HEK293 (cell line): ENCODE data around the gene KRTAP7-1.

Source experiments
- CTCF ChIA-PET: fragments of 350-600 bp; formaldehyde crosslinking; extraction: SDS; loops from one replicate; lab custom pipeline; 2021; ENCODE audit warnings: antibody characterized with exemption; lab: Yijun Ruan, JAX
- POLR2A ChIA-PET: fragments of 300-600 bp; formaldehyde crosslinking; extraction: SDS; loops from one replicate; lab custom pipeline; 2020; ENCODE audit warnings: antibody characterized with exemption, inconsistent platforms; lab: Yijun Ruan, JAX
- H3K27ac ChIP-seq: fragments of 200-500 bp; sonication (Bioruptor generic); 2 replicates; pipeline ENCODE4 v1.5.1; 2014; ENCODE audit warnings: low read depth, low read length, control low read depth, inconsistent platforms; ENCODE audit errors: extremely low read depth
- H3K36me3 ChIP-seq, 2 experiments: fragments of 200-500 bp in 1 of 2; sonication (Bioruptor generic) in 1 of 2; 1 replicate in 1 of 2; 2 replicates in 1 of 2; pipeline ENCODE4 v1.5.1; 2014 to 2017; ENCODE audit warnings: inconsistent platforms in 2 of 2, low read length in 2 of 2; ENCODE audit not compliant: control insufficient read depth in 2 of 2, insufficient read depth in 1 of 2
- H3K4me1 ChIP-seq: fragments of 200-500 bp; sonication (Bioruptor generic); 2 replicates; pipeline ENCODE4 v1.5.1; 2014; ENCODE audit warnings: mild to moderate bottlenecking, low read length, inconsistent platforms; ENCODE audit not compliant: control insufficient read depth, insufficient read depth
- H3K4me3 ChIP-seq: 2 replicates; pipeline ENCODE4 v1.5.1; 2011; ENCODE audit warnings: low read depth, mild to moderate bottlenecking, control low read depth, low read length, moderate library complexity
- H3K9me3 ChIP-seq: fragments of 200-500 bp; sonication (Bioruptor generic); 2 replicates; pipeline ENCODE4 v1.5.1; 2014; ENCODE audit warnings: low read depth, low read length, inconsistent platforms; ENCODE audit not compliant: control insufficient read depth, insufficient read depth
- BCL11A ChIP-seq: fragments of 450-650 bp; formaldehyde crosslinking; IDR thresholded peaks from 2 replicates; pipeline ENCODE4 v1.5.1; 2016; ENCODE audit warnings: low read depth, missing biosample characterization, missing genetic modification characterization
- FEZF1 ChIP-seq: fragments of 450-650 bp; formaldehyde crosslinking; IDR thresholded peaks from 2 replicates; pipeline ENCODE4 v1.5.1; 2016; ENCODE audit warnings: missing biosample characterization, missing genetic modification characterization
- KLF1 ChIP-seq: fragments of 450-650 bp; formaldehyde crosslinking; IDR thresholded peaks from 2 replicates; pipeline ENCODE4 v1.5.1; 2016; ENCODE audit warnings: missing biosample characterization, missing genetic modification characterization
- KLF16 ChIP-seq: fragments of 450-650 bp; formaldehyde crosslinking; IDR thresholded peaks from 2 replicates; pipeline ENCODE4 v1.5.1; 2017; ENCODE audit warnings: missing biosample characterization, missing genetic modification characterization
- ZBTB49 ChIP-seq: fragments of 450-650 bp; formaldehyde crosslinking; IDR thresholded peaks from 2 replicates; pipeline ENCODE4 v1.5.1; 2016; ENCODE audit warnings: missing biosample characterization, missing genetic modification characterization, low read depth
- ZFP41 ChIP-seq: fragments of 450-650 bp; formaldehyde crosslinking; IDR thresholded peaks from 2 replicates; pipeline ENCODE4 v1.5.1; 2016; ENCODE audit warnings: missing biosample characterization, missing genetic modification characterization, borderline replicate concordance
- ZNF169 ChIP-seq: fragments of 450-650 bp; formaldehyde crosslinking; IDR thresholded peaks from 2 replicates; pipeline ENCODE4 v1.5.1; 2016; ENCODE audit warnings: missing biosample characterization, missing genetic modification characterization
- ZNF23 ChIP-seq: fragments of 450-650 bp; formaldehyde crosslinking; IDR thresholded peaks from 2 replicates; pipeline ENCODE4 v1.5.1; 2016; ENCODE audit warnings: missing biosample characterization, missing genetic modification characterization, borderline replicate concordance
- ZNF24 ChIP-seq: fragments of 450-650 bp; formaldehyde crosslinking; IDR thresholded peaks from 2 replicates; pipeline ENCODE4 v1.5.1; 2016; ENCODE audit warnings: missing biosample characterization, missing genetic modification characterization
- ZNF248 ChIP-seq: fragments of 450-650 bp; formaldehyde crosslinking; IDR thresholded peaks from 2 replicates; pipeline ENCODE4 v1.5.1; 2017; ENCODE audit warnings: missing biosample characterization, missing genetic modification characterization
- ZNF274 ChIP-seq, 2 experiments: fragments of 200-500 bp in 1 of 2; fragments of 450-650 bp in 1 of 2; sonication (Bioruptor generic) in 1 of 2; formaldehyde crosslinking in 1 of 2; IDR thresholded peaks; 2 replicates each; pipeline versions ENCODE4 v1.5.1 to v1.6.1; 2014 to 2016; ENCODE audit warnings: borderline replicate concordance in 1 of 2, inconsistent platforms in 1 of 2, low read length in 1 of 2, missing biosample characterization in 1 of 2, missing genetic modification characterization in 1 of 2
- ZNF335 ChIP-seq: fragments of 450-650 bp; formaldehyde crosslinking; conservative IDR thresholded peaks from 2 replicates; pipeline ENCODE4 v1.5.1; 2016; ENCODE audit warnings: missing biosample characterization, missing genetic modification characterization
- ZNF514 ChIP-seq: fragments of 450-650 bp; formaldehyde crosslinking; IDR thresholded peaks from 2 replicates; pipeline ENCODE4 v1.5.1; 2016; ENCODE audit warnings: missing biosample characterization, missing genetic modification characterization
- ZNF558 ChIP-seq: fragments of 450-650 bp; formaldehyde crosslinking; IDR thresholded peaks from 2 replicates; pipeline ENCODE4 v1.5.1; 2016; ENCODE audit warnings: missing biosample characterization, missing genetic modification characterization
- ZNF610 ChIP-seq: fragments of 450-650 bp; formaldehyde crosslinking; IDR thresholded peaks from 2 replicates; pipeline ENCODE4 v1.5.1; 2016; ENCODE audit warnings: missing biosample characterization, missing genetic modification characterization, borderline replicate concordance
- ZNF623 ChIP-seq: fragments of 450-650 bp; formaldehyde crosslinking; IDR thresholded peaks from 2 replicates; pipeline ENCODE4 v1.5.1; 2016; ENCODE audit warnings: missing biosample characterization, missing genetic modification characterization
- ZNF670 ChIP-seq: fragments of 450-650 bp; formaldehyde crosslinking; IDR thresholded peaks from 2 replicates; pipeline ENCODE4 v1.5.1; 2016; ENCODE audit warnings: missing biosample characterization, missing genetic modification characterization, low read depth
- ZNF707 ChIP-seq: fragments of 450-650 bp; formaldehyde crosslinking; IDR thresholded peaks from 2 replicates; pipeline ENCODE4 v1.5.1; 2016; ENCODE audit warnings: missing biosample characterization, missing genetic modification characterization
- ZNF785 ChIP-seq: fragments of 450-650 bp; formaldehyde crosslinking; IDR thresholded peaks from 2 replicates; pipeline ENCODE4 v1.5.1; 2016; ENCODE audit warnings: missing biosample characterization, missing genetic modification characterization
- TF ChIP-seq, protein P1 (sequence below): fragments of 450-650 bp; formaldehyde crosslinking; IDR thresholded peaks from 2 replicates; pipeline ENCODE4 v1.5.1; 2016; ENCODE audit warnings: missing biosample characterization, missing genetic modification characterization
- TF ChIP-seq, protein P2 (sequence below): fragments of 450-650 bp; formaldehyde crosslinking; IDR thresholded peaks from 2 replicates; pipeline ENCODE4 v1.5.1; 2017; ENCODE audit warnings: missing biosample characterization, missing genetic modification characterization

The KRTAP7-1 gene

DNA sequence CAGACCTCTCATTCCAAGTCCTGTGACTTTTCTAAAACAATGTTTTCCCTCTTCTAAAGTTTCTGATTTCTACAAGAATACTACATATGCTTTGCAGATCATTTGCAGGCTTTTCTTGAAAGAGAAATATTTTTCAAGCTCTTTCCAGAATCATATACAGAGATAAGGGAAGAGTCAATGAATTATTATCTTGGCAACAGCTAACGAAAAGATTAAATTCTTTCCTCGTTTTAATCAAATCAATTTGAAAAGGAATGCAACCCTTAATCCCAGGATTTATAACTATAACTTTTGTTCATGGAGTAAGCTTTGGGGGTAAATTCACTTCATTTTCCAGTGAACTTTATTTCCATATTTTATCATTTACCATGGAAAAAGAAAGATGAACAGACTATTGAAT lies 45.0 kb upstream of the KRTAP7-1 start (continued):
- TF ChIP-seq ZNF707 (tag by site-specific recombination) (no peak), ZNF24 (tag by site-specific recombination) (no peak), ZBTB49 (tag by site-specific recombination) (no peak), ZNF623 (tag by site-specific recombination) (no peak), ZNF169 (tag by site-specific recombination) (no peak)
- TF ChIP-seq, all 188 proteins: peak for 0

DNA sequence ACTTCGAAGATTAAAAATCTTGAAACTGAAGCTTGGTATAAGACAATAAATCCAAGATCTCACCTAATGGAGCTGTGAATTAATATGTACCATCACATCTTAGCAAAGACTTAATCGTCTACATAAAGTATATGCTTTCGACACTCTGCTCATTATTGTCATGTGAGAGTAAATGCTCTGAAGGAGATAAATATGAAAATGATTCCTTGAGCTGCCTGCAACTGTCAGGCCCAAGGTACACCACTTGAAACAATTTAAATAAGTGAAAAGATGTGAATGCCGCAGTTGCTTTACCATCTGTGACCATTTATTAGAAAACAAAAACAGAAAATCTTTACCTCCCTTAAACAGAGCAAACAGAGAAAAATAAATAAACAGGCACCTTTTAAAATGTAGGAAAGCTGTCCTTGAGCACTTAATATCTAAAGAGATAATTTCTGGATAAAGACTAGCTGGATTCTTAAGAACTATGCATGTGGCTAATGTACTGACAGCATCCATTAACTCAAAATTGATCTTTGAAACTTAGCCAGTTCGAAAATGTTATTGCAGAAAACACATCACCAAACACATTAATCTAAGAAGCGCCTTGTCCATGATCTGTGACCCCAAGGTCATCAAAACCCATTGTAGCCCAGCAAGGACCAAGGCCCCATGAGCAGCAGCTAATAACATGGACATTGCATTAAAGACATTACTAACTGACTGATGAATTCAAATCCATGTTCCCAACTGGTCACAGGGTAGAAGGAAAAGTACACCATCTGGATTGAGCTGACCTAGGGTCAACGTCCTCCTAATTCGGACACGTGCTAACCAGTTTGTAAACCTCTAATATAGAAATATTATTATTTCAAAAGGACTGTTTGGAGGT lies 18.3 kb upstream of the KRTAP7-1 start:
- ChIA-PET POLR2A (no interaction called here), CTCF (interaction anchor here (0.6 to 1.9 kb wide), 4 partner anchors 8 to 83 kb away, joined by 3 to 9 read pairs (median 5); no protein-coding TSS in a partner anchor)

DNA sequence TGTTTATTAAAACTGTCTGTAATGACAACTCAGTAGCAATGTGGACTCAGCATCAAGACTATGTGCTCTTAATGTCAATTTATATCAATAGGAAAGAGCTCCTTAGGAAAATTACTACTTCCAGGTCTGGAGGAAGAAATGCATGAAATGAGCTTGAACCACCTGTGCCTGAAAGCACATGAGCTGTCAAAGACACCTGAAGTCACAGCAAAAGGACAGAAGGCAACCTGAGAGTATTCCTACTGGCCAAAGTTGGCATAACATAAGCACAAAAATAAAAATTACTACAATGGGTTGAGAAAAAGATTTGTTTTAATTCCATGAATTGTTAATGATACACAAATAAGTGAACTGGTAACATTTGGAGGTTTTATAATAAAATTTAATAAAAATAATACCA lies 13.4 kb upstream of the KRTAP7-1 start:
- no peaks in the 10 kb centered on the region for H3K9me3 ChIP-seq
- no peak overlapping the region for H3K27ac ChIP-seq
- no peaks in the 10 kb centered on the region for H3K36me3 ChIP-seq
- TF ChIP-seq, protein P1, sequence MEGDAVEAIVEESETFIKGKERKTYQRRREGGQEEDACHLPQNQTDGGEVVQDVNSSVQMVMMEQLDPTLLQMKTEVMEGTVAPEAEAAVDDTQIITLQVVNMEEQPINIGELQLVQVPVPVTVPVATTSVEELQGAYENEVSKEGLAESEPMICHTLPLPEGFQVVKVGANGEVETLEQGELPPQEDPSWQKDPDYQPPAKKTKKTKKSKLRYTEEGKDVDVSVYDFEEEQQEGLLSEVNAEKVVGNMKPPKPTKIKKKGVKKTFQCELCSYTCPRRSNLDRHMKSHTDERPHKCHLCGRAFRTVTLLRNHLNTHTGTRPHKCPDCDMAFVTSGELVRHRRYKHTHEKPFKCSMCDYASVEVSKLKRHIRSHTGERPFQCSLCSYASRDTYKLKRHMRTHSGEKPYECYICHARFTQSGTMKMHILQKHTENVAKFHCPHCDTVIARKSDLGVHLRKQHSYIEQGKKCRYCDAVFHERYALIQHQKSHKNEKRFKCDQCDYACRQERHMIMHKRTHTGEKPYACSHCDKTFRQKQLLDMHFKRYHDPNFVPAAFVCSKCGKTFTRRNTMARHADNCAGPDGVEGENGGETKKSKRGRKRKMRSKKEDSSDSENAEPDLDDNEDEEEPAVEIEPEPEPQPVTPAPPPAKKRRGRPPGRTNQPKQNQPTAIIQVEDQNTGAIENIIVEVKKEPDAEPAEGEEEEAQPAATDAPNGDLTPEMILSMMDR (tag by site-specific recombination), result no peak
- TF ChIP-seq ZNF335, result no peak
- TF ChIP-seq ZNF514 (tag by site-specific recombination), result no peak
- no peak for TF ChIP-seq ZNF558 (tag by site-specific recombination)
- TF ChIP-seq KLF1 (tag by site-specific recombination), result no peak
- no peak for TF ChIP-seq ZNF248 (tag by site-specific recombination)
- no peak for TF ChIP-seq ZNF610 (tag by site-specific recombination)
- TF ChIP-seq ZFP41 (tag by site-specific recombination), result no peak
- TF ChIP-seq ZNF23, result no peak
- TF ChIP-seq, protein P2, sequence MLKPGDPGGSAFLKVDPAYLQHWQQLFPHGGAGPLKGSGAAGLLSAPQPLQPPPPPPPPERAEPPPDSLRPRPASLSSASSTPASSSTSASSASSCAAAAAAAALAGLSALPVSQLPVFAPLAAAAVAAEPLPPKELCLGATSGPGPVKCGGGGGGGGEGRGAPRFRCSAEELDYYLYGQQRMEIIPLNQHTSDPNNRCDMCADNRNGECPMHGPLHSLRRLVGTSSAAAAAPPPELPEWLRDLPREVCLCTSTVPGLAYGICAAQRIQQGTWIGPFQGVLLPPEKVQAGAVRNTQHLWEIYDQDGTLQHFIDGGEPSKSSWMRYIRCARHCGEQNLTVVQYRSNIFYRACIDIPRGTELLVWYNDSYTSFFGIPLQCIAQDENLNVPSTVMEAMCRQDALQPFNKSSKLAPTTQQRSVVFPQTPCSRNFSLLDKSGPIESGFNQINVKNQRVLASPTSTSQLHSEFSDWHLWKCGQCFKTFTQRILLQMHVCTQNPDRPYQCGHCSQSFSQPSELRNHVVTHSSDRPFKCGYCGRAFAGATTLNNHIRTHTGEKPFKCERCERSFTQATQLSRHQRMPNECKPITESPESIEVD (tag by site-specific recombination), result no peak
- no peak for TF ChIP-seq ZNF785 (tag by site-specific recombination)
- no peak for TF ChIP-seq BCL11A (tag by site-specific recombination)
- no peak for TF ChIP-seq FEZF1 (tag by site-specific recombination)
- TF ChIP-seq KLF16 (tag by site-specific recombination), result no peak
- TF ChIP-seq ZNF670 (tag by site-specific recombination), result no peak
- POLR2A ChIA-PET, result no interaction called here
- no peak overlapping the region for H3K4me3 ChIP-seq
- H3K4me1 ChIP-seq, result no peaks in the 10 kb centered on the region
- CTCF ChIA-PET, result interaction anchor here (0.5 to 1.0 kb wide), 4 partner anchors 9 to 169 kb away, joined by 3 to 6 read pairs (median 4); no protein-coding TSS in a partner anchor

More for the DNA sequence above, 18.3 kb upstream of the KRTAP7-1 start:
- no peak overlapping the region for H3K27ac ChIP-seq
- no peaks in the 10 kb centered on the region for H3K36me3 ChIP-seq
- H3K4me3 ChIP-seq, result no peak overlapping the region
- H3K9me3 ChIP-seq, result no peaks in the 10 kb centered on the region
- no peaks in the 10 kb centered on the region for H3K4me1 ChIP-seq
- TF ChIP-seq ZNF274 (IDR thresholded peaks at IDR 0.05; ENCODE audit: low read length) (no peak), ZNF274 (tag by site-specific recombination; IDR thresholded peaks at IDR 0.05; ENCODE audit: borderline replicate concordance) (no peak)
